AG04449 (cell line): ENCODE measurements around the gene ZNF280D.

Source experiments
- CTCF ChIA-PET: fragments of 350-600 bp; formaldehyde crosslinking; extraction: SDS; loops from one replicate; lab custom pipeline; 2021; ENCODE audit warnings: antibody characterized with exemption; lab: Yijun Ruan, JAX
- POLR2A ChIA-PET: fragments of 400-600, 350-600 bp; formaldehyde crosslinking; extraction: SDS; loops from one replicate; lab custom pipeline; 2020; ENCODE audit warnings: antibody characterized with exemption, inconsistent platforms; lab: Yijun Ruan, JAX
- DNase-seq: peaks from one replicate; pipeline ENCODE4 v3.0.0-alpha.2; 2010; ENCODE audit warnings: low read depth, low spot score
- H3K4me3 ChIP-seq: 2 replicates; pipeline ENCODE4 v1.5.1; 2011; ENCODE audit warnings: low read depth, mild to moderate bottlenecking, control low read depth, low read length
- CTCF ChIP-seq: IDR thresholded peaks from one replicate; pipeline ENCODE4 v1.5.1; 2011; ENCODE audit warnings: mild to moderate bottlenecking, moderate library complexity, low read length, control low read depth, inconsistent platforms; ENCODE audit not compliant: insufficient read depth; ENCODE audit errors: missing control alignments

Gene ZNF280D

GRCh38 chr15:56608140-56608778 lies 125.0 kb downstream of the ZNF280D start:
- TF ChIP-seq CTCF: no peak
- POLR2A ChIA-PET: no interaction called here
- CTCF ChIA-PET: no interaction called here
- H3K4me3 ChIP-seq: no peak overlapping the region
- no peak for DNase-seq

GRCh38 chr15:56602253-56602652 lies 131.1 kb downstream of the ZNF280D start:
- ChIA-PET POLR2A (no interaction called here), CTCF (interaction anchor here (1.1 kb wide), 1 partner anchor 111 kb away, joined by 3 read pairs; no protein-coding TSS in a partner anchor)
- no peak for TF ChIP-seq CTCF
- no peak overlapping the region for H3K4me3 ChIP-seq
- no peak for DNase-seq

- ChIA-PET POLR2A (no interaction called here), CTCF (no interaction called here)
- no peak for TF ChIP-seq CTCF
- no peak overlapping the region for H3K4me3 ChIP-seq
- no peak for DNase-seq
These were observed 132.9 kb downstream of the ZNF280D start for GRCh38 chr15:56600380-56600779.

GRCh38 chr15:56598991-56599390 lies 134.3 kb downstream of the ZNF280D start:
- DNase-seq: peak; percentile 2
- ChIA-PET CTCF (no interaction called here), POLR2A (no interaction called here)
- H3K4me3 ChIP-seq: no peak overlapping the region
- TF ChIP-seq CTCF: no peak

GRCh38 chr15:56587686-56588085 lies 145.6 kb downstream of the ZNF280D start:
- DNase-seq: peak; percentile 4
- no peak overlapping the region for H3K4me3 ChIP-seq
- no peak for TF ChIP-seq CTCF
- CTCF ChIA-PET: no interaction called here
- POLR2A ChIA-PET: no interaction called here

- no peak for DNase-seq
- POLR2A ChIA-PET: no interaction called here
- CTCF ChIA-PET: no interaction called here
- no peak for TF ChIP-seq CTCF
- no peak overlapping the region for H3K4me3 ChIP-seq
These were observed 147.1 kb downstream of the ZNF280D start for GRCh38 chr15:56586206-56586605.
